ENCODE measurements around the gene MAGEF1.

Gene MAGEF1

GRCh38 chr3:184750349-184751083, 38.7 kb upstream of the MAGEF1 start:
- H4K20me1 ChIP-seq (ENCODE audit: insufficient read depth, low read length), result no peaks in the 10 kb centered on the region
- no peak overlapping the region for H3K9ac ChIP-seq (ENCODE audit: low read length)
- no peak overlapping the region for H3K4me3 ChIP-seq (ENCODE audit: low read length)
- H3K79me2 ChIP-seq (ENCODE audit: low read length), result no peaks in the 10 kb centered on the region
- H3K9me3 ChIP-seq (ENCODE audit: insufficient read depth, low read length), result no peaks in the 10 kb centered on the region
- TF ChIP-seq EZH2phosphoT487 (IDR thresholded peaks at IDR 0.05; ENCODE audit: low read depth) (no peak), CTCF (IDR thresholded peaks at IDR 0.05; ENCODE audit: low read depth, low read length) (no peak)
- H3K27me3 ChIP-seq (ENCODE audit: low read depth, low read length), result no peaks in the 10 kb centered on the region
- H3K27ac ChIP-seq (ENCODE audit: low read length), result no peak overlapping the region
- H2AFZ ChIP-seq (ENCODE audit: low read depth, low read length), result no peak overlapping the region
- no peak overlapping the region for H3K4me2 ChIP-seq (ENCODE audit: low read length)
- H3K4me1 ChIP-seq (ENCODE audit: low read length), result peaks cover 21% of the 10 kb centered on the region
- no peaks in the 10 kb centered on the region for H3K36me3 ChIP-seq (replicated peaks; ENCODE audit: low read depth, low read length)

DNA sequence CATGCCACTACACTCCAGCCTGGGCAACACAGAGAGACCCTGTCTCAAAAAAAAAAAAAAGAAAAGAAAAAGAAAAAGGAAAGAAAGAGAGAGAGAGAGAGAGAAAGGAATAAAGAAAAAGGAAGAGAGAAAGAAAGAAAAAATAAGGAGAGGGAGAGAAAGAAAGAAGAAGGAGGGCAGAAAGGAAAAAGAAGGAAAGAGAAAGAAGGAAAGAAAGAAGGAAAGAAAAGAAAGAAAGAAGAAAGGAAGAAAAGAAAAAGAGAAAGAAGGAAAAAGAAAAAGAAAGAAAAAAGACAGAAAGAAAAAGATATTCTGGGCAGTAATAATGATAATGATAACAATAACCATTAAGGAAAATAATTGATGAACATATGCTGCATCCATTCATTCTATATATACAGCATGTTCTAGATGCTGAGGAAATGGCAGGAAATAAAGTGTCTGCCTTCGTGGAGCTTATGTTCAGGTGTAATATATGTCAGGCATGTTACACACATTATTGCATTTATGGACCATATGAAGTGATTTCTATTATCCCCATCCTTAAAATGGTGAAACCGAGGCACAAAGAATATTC, 37.4 kb upstream of the MAGEF1 start:
- TF ChIP-seq EZH2phosphoT487 (IDR thresholded peaks at IDR 0.05; ENCODE audit: low read depth), result no peak
- TF ChIP-seq CTCF (IDR thresholded peaks at IDR 0.05; ENCODE audit: low read depth, low read length), result no peak
- H3K9ac ChIP-seq (ENCODE audit: low read length), result no peak overlapping the region
- H3K9me3 ChIP-seq (ENCODE audit: insufficient read depth, low read length), result no peaks in the 10 kb centered on the region
- H3K27me3 ChIP-seq (ENCODE audit: low read depth, low read length), result no peaks in the 10 kb centered on the region
- no peaks in the 10 kb centered on the region for H3K36me3 ChIP-seq (replicated peaks; ENCODE audit: low read depth, low read length)
- no peak overlapping the region for H3K4me2 ChIP-seq (ENCODE audit: low read length)
- 0 out of 2 replicates have a peak overlapping the region, but pooled peaks have one; percentile 89 for H3K27ac ChIP-seq (ENCODE audit: low read length)
- no peaks in the 10 kb centered on the region for H4K20me1 ChIP-seq (ENCODE audit: insufficient read depth, low read length)
- H3K4me3 ChIP-seq (ENCODE audit: low read length), result no peak overlapping the region
- H3K4me1 ChIP-seq (ENCODE audit: low read length), result peaks cover 18% of the 10 kb centered on the region
- no peak overlapping the region for H2AFZ ChIP-seq (ENCODE audit: low read depth, low read length)
- H3K79me2 ChIP-seq (ENCODE audit: low read length), result no peaks in the 10 kb centered on the region

GRCh38 chr3:184748219-184749135, 36.6 kb upstream of the MAGEF1 start:
- Histone ChIP-seq H3K27me3 (ENCODE audit: low read depth, low read length) (no peaks in the 10 kb centered on the region), H3K36me3 (replicated peaks; ENCODE audit: low read depth, low read length) (no peaks in the 10 kb centered on the region), H3K79me2 (ENCODE audit: low read length) (no peaks in the 10 kb centered on the region), H3K4me3 (ENCODE audit: low read length) (peak overlapping the region; percentile 22), H4K20me1 (ENCODE audit: insufficient read depth, low read length) (no peaks in the 10 kb centered on the region), H3K9ac (ENCODE audit: low read length) (peak overlapping the region; percentile 60), H3K4me1 (ENCODE audit: low read length) (peaks cover 18% of the 10 kb centered on the region), H3K27ac (ENCODE audit: low read length) (peak overlapping the region; percentile 89), H3K4me2 (ENCODE audit: low read length) (peak overlapping the region; percentile 50), H3K9me3 (ENCODE audit: insufficient read depth, low read length) (no peaks in the 10 kb centered on the region), H2AFZ (ENCODE audit: low read depth, low read length) (peak overlapping the region; percentile 69)
- TF ChIP-seq EZH2phosphoT487 (IDR thresholded peaks at IDR 0.05; ENCODE audit: low read depth) (no peak), CTCF (IDR thresholded peaks at IDR 0.05; ENCODE audit: low read depth, low read length) (peak; percentile 61)

Measured in OCI-LY3 (cell line).